ENCODE measurements around the gene MAST4.
A peak's percentile ranks its signal among the peaks of the same experiment; 100 is the strongest.

Gene MAST4

GRCh38 chr5:66828548-66829357, 232.6 kb downstream of the MAST4 start:
- Histone ChIP-seq H3K4me3 (ENCODE audit: low read depth, low read length) (peak overlapping the region; percentile 66), H3K36me3 (no peaks in the 10 kb centered on the region), H3K9me3 (no peaks in the 10 kb centered on the region), H3K27me3 (no peaks in the 10 kb centered on the region), H3K4me1 (peaks cover 3% of the 10 kb centered on the region; the same call in 1 of the 2 replicates)
- TF ChIP-seq CTCF (IDR thresholded peaks at IDR 0.05; ENCODE audit: low read depth, low read length), result no peak
- peak; percentile 64 for DNase-seq

GRCh38 chr5:66829358-66829674, 233.1 kb downstream of the MAST4 start:
- H3K4me3 ChIP-seq (ENCODE audit: low read depth, low read length), result peak overlapping the region; percentile 66
- H3K9me3 ChIP-seq, result no peaks in the 10 kb centered on the region
- peaks cover 3% of the 10 kb centered on the region; the same call in 1 of the 2 replicates for H3K4me1 ChIP-seq
- no peak for DNase-seq
- H3K36me3 ChIP-seq, result no peaks in the 10 kb centered on the region
- TF ChIP-seq CTCF (IDR thresholded peaks at IDR 0.05; ENCODE audit: low read depth, low read length), result no peak
- H3K27me3 ChIP-seq, result no peaks in the 10 kb centered on the region

GRCh38 chr5:66829826-66830225, 233.6 kb downstream of the MAST4 start:
- no peak overlapping the region for H3K4me3 ChIP-seq (ENCODE audit: low read depth, low read length)
- H3K27me3 ChIP-seq, result no peaks in the 10 kb centered on the region
- no peak for DNase-seq
- peaks cover 3% of the 10 kb centered on the region; the same call in 1 of the 2 replicates for H3K4me1 ChIP-seq
- TF ChIP-seq CTCF (IDR thresholded peaks at IDR 0.05; ENCODE audit: low read depth, low read length), result no peak
- no peaks in the 10 kb centered on the region for H3K9me3 ChIP-seq
- H3K36me3 ChIP-seq, result no peaks in the 10 kb centered on the region

GRCh38 chr5:66830636-66831035, 234.4 kb downstream of the MAST4 start:
- no peaks in the 10 kb centered on the region for H3K27me3 ChIP-seq
- peaks cover 3% of the 10 kb centered on the region; the same call in 1 of the 2 replicates for H3K4me1 ChIP-seq
- no peaks in the 10 kb centered on the region for H3K9me3 ChIP-seq
- no peaks in the 10 kb centered on the region for H3K36me3 ChIP-seq
- H3K4me3 ChIP-seq (ENCODE audit: low read depth, low read length), result no peak overlapping the region
- TF ChIP-seq CTCF (IDR thresholded peaks at IDR 0.05; ENCODE audit: low read depth, low read length), result no peak
- DNase-seq, result no peak

- H3K27me3 ChIP-seq, result no peaks in the 10 kb centered on the region
- H3K36me3 ChIP-seq, result no peaks in the 10 kb centered on the region
- no peak overlapping the region for H3K4me3 ChIP-seq (ENCODE audit: low read depth, low read length)
- H3K9me3 ChIP-seq, result no peaks in the 10 kb centered on the region
- no peaks in the 10 kb centered on the region for H3K4me1 ChIP-seq
- no peak for TF ChIP-seq CTCF (IDR thresholded peaks at IDR 0.05; ENCODE audit: low read depth, low read length)
- no peak for DNase-seq
Measured at GRCh38 chr5:66839636-66840185, 243.5 kb downstream of the MAST4 start.

GRCh38 chr5:66840511-66841013, 244.4 kb downstream of the MAST4 start:
- no peaks in the 10 kb centered on the region for H3K9me3 ChIP-seq

More at GRCh38 chr5:66840511-66841013, 244.4 kb downstream of the MAST4 start:
- Histone ChIP-seq H3K36me3 (no peaks in the 10 kb centered on the region), H3K4me3 (ENCODE audit: low read depth, low read length) (no peak overlapping the region), H3K4me1 (no peaks in the 10 kb centered on the region), H3K27me3 (no peaks in the 10 kb centered on the region)
- DNase-seq, result no peak
- no peak for TF ChIP-seq CTCF (IDR thresholded peaks at IDR 0.05; ENCODE audit: low read depth, low read length)

Data from BE2C (cell line).